GM18907 (cell line): ENCODE results near the gene ARHGEF37.
"Not testable (repeated sequence)": the region's sequence is repeated elsewhere in the genome, so short reads cannot be mapped to it uniquely, and the experiment has no call there.

ENCODE experiments used
- ATAC-seq: cut with Tn5 transposase; IDR thresholded peaks from one replicate; pipeline ENCODE4 v1.9.1; 2021; ENCODE audit warnings: mild to moderate bottlenecking, moderate library complexity; ENCODE audit not compliant: unreplicated experiment

ARHGEF37 gene

DNA sequence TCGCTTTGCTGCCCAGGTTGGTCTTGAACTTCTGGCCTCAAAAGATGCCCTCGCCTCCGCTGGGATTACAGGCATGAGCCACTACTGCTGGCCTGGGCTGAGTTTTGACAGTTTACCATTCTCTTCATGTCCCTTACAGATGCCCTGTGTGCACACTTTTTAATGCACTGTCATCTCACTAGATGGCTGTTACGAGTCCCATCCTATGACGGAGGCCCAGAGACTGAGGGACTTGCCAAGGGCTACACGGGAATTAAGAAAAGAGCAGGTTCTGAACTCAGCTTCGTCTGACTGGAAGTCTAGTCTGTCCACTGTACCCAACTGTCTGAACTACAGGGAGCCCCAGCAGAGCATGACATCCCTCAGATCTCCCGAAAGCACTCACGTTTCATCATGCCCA, 63.9 kb downstream of the ARHGEF37 start:
- no peak for ATAC-seq

DNA sequence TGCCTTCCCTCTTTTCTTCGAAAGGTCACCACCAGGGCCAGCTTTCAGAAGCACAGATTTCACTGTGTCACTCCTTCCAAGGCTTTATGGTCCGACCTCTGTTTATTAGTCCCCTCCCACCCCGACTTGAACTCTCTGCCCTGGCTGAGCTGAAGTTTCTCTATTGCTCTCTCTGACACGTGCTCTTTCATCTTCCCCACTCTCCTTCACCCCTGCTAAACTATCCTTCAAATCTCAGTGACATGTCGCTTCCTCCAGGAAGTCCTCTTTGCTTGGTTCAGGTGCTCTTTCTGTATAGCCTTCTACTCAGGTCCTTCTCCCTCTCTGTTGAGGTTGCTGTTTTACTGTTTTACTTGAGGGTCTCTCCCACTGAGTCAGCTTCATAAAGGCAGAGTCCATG, 64.4 kb downstream of the ARHGEF37 start:
- ATAC-seq, result no peak

DNA sequence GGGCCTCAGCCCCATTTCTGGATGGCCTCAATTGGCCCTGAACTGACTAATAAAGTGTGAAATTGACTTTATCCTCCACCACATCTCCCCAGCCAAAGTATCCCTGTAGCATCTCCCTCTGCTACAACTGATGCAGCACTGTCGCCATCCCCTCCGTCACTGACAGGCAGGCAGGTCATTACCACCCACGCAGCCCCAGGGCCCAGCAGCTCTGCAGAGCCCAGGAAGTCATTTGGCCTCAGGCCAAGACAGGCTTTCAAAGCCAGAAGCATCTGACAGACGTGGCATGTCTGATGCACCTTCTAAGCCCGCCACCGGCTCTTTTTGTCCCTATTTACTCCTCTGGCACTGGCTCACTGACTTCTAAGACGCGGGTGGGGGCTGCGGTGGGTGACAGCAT, 65.3 kb downstream of the ARHGEF37 start:
- no peak for ATAC-seq

DNA sequence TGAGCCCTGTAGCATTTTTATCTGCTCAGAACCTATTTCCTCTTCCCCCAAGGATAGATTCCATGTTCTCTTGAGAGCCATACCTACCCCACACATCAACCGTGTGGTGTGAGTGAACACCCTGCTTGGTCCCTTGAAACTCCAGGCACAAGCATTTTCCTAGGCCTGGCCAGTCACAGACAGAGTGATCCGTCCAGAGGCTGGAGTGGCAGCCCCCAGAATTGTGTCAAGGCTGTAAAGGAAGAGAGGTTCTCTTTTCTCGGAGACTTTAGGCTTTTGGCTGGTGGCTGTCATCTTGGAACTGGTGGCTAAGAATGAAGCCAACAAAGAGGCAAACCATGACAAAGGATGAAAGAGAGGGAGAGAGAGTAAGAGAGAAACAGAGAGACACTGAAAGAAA, 66.0 kb downstream of the ARHGEF37 start:
- ATAC-seq, result no peak

DNA sequence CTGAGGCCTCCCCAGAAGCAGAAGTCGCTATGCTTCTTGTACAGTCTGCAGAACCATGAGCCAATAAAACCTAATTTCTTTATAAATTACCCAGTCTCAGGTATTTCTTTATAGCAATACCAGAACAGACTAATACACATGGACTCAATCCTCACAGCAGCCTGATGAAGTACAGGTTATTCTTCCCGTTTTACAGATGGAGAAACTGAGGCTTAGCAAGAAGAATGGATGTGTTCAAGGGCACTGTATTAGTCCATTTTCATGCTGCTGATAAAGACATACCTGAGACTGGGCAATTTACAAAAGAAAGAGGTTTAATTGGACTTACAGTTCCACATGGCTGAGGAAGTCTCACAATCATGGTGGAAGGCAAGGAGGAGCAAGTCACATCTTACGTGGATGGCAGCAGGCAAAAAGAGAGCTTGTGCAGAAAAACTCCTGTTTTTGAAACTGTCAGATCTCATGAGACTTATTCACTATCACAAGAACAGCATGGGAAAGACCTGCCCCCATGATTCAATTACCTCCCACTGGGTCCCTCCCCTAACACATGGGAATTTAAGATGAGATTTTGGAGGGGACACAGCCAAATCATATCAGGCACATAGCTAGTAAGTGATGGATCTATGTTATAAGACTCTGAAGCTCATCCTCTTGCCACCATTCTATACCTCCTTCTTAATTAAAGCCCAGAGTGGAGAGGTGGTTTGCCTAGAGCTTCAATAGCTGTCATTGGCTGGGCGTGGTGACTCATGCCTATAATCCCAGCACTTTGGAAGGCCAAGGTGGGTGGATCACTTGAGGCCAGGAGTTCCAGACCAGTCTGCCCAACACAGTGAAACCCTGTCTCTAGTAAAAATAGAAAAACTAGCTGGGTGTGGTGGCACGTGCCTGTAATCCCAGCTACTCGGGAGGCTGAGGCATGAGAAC, 67.4 kb downstream of the ARHGEF37 start:
- ATAC-seq, result not testable (repeated sequence)

DNA sequence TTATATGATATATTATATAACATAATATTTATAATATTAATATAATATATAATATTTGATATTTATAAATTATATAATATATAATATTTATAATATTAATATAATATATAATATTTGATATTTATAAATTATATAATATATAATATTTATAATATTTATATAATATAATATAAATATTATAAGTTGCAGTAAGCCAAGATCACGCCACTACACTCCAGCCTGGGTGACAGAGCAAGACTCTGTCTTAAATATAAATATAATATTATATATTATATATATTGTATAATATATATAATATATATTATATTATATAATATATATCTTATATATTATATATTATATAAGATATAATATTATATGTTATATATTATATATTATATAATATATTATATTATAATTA, 68.4 kb downstream of the ARHGEF37 start:
- ATAC-seq, result not testable (repeated sequence)

DNA sequence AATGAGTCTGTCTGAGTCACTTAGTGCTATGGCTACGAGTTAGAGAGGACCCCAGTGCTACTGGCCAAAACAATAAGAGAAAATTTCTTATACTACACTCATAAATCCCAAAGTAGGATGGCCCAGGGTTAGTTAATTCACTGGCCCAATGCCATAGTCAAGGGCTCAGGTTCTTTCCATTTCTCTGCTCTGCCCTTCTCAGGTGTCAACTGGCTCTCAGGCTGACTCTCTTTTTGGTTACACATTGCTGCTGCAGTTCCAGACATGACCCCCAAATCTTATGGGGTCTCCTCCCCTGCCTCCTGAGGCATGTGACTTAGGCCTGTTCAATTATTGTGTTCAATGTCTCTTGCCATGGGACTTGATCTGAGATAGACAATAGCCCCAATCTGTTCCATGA, 70.4 kb downstream of the ARHGEF37 start:
- no peak for ATAC-seq

DNA sequence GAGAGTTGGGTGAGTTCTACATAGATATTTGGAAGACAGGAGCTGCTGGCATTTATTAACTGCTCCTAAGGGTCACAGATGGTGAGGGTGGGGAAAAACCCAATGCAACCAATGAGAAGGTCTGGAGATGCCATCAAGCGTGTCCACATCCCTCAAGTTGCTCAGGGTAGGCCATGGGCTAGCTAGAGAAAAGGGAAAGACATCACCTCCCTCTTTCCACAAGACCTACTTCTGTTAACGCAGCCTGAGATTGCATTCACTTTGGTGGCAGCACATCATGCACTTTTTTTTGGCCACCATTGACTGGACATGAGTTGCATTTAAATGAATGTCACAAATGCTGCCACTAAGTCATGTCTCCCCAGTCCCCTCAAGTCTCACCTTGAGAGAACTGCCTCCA, 71.4 kb downstream of the ARHGEF37 start:
- no peak for ATAC-seq

DNA sequence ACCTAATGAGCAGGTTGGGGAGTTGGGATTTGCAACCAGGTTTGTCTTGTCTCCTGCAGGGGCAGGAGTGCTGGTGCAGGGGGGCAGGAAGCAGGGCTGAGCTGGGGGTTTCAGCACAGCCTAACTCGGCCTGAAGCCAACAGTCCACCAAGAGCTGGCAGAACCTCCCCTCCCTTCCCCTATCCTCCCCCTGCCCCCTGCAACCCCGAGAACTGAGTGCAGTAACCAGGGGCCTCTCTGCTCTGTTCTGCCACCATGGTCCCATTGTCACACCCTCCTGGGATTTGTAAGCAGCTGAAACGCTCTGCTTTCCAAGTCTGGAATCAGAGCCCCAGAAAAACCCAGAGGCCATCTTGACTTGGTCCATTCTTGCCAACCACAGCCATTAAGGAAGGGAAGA, 72.9 kb downstream of the ARHGEF37 start:
- ATAC-seq, result no peak

DNA sequence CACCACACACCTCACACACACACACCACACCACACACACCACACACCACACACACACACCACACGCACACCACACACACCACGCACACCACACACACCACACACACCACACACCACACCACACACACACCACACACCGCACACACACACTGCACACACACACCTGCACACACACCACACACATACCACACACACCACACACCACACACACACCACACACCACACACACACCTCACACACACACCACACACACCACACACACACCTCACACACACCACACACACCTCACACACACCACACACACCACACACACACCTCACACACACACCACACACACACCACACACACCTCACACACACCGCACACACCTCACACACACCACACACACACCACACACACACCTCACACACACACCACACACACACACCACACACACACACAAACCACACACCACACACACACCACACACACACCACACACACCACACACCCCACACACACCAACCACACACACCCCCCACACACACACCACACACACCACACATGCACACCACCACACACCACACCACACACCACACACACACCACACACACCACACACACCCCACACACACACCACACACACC, 73.7 kb downstream of the ARHGEF37 start:
- no peak for ATAC-seq

DNA sequence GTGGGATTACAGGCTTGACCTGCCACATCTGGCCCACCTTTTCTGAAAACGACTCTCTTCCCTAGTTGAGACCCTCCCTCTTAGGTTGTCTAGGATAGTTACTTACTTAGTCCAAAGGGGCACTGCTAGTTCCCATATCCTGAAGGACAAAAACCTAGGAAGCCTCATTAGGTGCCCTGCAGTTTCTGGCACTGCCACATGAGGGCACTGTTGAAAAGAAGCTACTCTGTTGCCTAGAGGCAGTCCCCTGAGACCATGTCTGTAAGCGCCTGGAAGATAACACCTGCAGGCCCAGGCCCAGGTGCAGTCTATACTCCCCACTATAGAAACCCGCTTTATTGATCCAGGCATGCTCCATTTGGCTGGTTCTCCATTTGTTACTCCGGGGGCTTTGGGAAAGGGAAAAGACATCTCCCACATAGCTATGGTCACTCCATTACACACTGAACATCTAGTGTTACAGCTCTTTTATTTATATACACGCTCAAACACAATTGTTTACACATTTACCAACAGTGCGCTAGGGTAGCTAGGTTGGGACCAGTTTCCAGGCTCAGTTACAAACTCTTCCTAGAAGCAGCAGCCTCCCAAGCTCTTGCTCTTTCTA, 75.4 kb downstream of the ARHGEF37 start:
- ATAC-seq, result no peak

DNA sequence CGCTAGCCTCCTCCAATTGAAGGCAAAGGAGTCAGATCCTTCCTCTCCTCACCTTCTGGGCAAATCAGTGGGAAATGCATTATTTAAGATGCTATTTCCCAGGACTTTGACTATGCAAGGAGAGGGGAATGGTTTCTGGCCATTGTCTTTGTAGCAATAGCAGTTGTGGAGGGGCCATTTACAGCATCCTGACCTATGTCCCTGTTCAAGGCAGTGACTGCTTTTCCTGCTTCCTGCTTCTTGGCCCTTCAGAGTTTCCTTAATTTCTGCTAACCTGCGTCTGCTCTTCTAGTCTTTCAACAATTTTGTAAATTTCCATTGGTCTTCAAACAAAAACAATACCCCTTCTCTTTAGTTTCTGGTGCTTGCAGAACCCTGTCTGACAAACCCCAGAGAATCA, 76.0 kb downstream of the ARHGEF37 start:
- no peak for ATAC-seq

DNA sequence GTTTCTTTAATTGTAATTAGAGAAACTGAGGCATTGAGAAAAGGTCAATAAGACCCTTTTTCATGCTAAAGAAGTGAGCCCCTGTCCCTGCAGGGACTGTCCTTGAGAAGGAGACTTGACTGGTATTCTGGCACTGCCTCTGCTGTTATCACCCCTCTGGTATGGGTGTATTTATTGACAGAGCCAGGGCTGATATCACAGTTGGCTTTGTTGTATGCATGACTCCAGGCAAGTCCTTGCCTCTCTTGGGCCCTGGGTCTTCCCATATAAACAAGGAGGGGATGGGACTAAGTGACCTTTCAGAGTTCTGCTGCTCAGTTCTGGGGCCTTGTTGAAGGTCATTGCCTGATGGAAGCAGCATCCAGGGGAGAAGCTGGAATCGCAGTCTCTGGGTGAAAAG, 77.0 kb downstream of the ARHGEF37 start:
- ATAC-seq, result no peak

DNA sequence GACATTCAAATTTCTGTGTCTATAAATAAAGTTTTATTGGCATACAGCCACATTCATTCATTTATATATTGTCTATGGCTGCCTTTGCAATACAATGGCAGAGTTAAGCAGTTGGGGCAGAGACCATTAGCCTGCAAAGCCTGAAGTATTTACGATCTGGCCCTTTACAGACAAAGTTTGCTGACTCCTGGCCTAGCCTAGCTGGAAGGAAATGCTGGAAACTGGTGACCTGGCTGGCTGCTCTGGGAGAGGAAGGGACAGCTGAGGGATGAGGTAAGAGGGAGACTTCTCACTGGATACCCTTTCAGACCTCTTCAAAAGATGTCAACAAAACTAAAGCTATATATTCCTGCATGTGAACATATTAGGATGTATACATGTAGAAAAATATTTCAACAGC, 82.8 kb downstream of the ARHGEF37 start:
- ATAC-seq, result no peak

DNA sequence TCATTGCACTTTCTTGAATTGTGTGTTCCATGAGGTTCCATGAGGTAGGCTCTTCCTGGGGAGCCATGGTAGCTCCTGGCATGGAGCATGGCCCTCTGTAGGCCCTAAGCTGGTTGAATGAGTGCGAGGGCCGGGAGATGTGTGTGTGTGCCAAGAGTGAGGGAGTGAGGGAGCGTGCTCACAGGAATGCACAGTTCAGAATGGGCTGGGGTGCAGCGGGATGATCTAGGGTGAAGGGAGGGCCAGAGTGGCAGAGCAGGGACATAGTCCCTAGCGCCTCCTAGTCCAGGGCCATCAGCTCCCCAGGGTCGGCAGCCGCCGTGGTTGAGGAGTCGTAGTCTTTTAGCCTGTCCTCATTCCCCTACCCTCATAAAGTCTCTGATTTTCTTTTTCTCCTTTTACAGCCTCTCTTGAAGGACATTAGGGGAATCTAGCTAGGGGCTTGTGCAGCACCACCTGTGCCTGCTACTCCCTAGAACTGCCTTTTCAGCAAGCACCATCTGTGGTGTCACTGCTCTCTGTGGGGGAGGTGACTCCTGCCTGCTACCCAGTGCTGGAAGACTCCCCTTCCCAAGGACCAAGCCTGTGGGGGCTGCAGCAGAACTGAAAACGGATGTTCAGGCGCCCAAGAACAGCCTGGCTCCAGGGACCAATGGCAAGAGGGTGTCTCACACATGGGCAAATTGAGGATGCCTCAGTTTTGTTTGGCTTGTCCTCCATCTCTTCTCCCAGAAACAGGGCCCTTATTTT, 83.5 kb downstream of the ARHGEF37 start:
- no peak for ATAC-seq

DNA sequence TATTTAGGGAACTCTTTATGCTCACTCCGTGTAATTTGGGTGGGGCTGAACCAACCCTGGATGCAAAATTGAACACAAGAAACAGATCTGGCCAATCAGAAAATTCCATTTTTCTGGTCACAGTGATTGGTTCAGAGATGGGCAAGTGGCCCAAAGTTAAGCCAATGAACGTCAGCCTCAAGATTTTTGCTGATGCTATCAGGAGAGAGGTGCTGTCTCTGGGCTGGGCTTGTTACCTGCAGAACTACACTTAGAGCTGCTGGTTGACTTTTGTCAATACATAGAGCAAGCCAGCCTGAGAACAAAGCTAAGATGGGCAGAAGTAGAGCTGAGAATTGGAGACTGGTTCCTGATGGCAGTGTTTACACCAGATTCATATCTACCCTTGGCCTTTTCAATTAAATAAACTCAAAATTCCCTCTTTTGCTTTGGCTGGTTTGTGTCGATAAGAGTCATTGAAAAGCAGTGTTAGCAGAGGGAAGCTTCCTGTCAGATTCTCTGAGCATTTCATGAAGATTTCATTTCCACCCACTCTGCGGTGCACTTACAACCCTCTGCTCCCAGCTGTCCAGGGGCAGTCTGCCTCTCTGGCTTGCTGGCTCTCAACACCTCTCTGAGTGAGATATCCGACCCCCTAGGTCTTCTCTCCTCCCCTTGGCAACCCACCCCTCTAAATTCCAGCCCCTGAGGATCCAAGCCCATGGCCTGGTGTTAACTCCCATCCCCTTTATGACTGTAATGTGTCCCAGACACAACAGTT, 84.3 kb downstream of the ARHGEF37 start:
- ATAC-seq, result no peak

DNA sequence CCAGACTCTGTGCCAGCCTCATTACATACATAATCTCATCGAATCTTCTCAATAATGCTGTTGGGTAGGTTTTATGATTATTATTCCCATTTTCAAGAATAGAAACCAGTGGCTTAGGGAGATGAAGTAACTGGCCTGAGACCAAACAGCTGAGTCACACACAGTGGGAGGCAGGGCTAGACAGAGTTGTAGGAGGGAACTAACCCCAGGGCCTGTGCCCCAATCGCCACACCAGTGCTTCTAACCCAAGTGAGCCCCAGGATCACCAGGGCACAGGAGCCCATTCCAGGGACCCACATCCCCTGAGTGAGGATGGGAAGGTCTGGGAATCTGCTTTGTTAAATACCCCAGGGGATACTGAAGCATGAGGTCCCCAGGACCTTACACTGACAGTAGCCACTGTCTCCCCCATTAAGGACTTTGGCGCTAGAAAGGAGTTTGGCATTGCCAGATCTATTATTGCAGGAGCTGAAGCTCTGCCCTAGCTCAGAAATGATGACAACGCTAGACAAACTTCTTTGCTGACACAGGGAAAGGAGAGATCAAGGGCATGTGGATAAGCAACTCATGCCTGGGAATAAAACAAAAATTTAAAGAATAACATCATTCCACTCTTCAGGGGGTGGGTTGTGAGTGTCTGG, 85.0 kb downstream of the ARHGEF37 start:
- no peak for ATAC-seq

DNA sequence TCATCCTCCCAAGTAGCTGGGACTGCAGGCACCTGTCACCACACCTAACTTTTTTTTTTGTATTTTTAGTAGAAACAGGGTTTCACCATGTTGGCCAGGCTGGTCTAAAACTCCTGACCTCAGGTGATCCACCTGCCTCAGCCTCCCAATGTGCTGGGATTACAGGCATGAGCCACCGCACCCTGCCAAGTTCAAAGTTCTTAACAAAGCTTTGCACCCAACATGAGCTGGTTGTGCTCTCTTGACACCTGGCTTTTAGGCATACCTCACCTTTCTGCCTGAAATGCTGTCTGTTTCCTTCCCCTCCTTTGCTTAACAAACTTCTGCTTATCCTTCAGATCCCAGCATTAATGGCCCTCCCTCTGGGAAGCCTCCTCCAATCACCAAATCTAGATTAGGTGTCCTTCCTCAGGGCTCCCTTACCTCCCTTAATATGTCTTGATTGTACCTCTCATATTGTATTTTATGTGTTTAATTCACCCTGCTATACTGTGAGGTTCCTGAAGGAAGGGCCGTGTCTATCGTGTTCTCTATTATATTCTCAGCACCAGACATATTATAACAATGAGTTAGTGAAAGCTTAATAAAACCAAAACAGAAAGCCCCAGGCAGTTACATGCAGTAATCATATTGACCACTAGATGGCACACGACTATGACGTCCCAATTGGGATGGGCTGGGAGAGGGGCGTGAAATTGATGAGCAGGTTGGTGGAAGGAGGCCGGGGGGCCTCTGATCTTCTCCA, 86.0 kb downstream of the ARHGEF37 start:
- ATAC-seq, result no peak

DNA sequence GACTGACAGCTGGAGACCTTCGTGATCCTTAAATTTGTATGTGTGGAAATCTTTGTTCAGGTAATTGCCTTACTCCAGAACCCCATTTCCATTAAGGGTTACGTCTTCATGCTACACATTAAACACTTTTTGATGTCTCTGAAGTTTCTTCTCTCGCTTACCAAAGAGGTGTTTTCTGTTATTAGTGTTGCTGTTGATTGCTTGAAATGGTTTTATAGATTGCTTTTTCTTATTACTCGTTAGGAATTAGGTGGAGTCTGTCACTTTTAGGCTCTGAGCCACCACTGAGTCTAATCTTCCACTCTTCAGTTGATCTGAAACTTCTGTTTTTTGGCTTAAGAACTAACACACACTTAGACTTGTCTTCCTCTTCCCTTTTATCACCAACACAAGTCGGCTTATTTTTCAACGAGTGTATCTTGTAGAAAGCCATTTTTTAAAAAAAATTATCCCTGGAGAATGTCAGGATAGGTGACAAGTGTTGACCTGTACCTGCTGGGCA, 86.6 kb downstream of the ARHGEF37 start:
- ATAC-seq, result no peak
